Measurements from ENCODE around the gene ASH1L. TPM values are rescaled to one million over a fixed set of nuclear protein-coding genes. Genes with fewer than 3 reads are reported as not detected.

Gene ASH1L
- total RNA-seq, 1 experiment from 2014 or later = 30.5 TPM

GRCh38 chr1:155473151-155473821 is 89.3 kb downstream of the ASH1L start:
- intact Hi-C loops (cut with micrococcal nuclease) = no loop called here
- ChIA-PET POLR2A (no interaction called here), RAD21 (ENCODE audit: low non-redundant PET in 1 of 2, low total read pairs in 2 of 2, uncharacterized antibody in 2 of 2, unreplicated experiment in 2 of 2) (no interaction called here), CTCF (no interaction called here)
- TF ChIP-seq JUND (IDR thresholded peaks at IDR 0.05) (no peak), ELF1 (IDR thresholded peaks at IDR 0.05; ENCODE audit: borderline replicate concordance, low read depth) (no peak), TCF7L2 (IDR thresholded peaks at IDR 0.05; ENCODE audit: borderline replicate concordance, extremely low read depth, insufficient read depth, insufficient read length) (no peak)
- Histone ChIP-seq H3K27ac (ENCODE audit: low read depth, low read length) (no peak overlapping the region), H3K9ac (ENCODE audit: low read length) (no peak overlapping the region), H2AFZ (ENCODE audit: low read depth, low read length, poor library complexity, severe bottlenecking) (no peak overlapping the region), H3K9me3 (ENCODE audit: control insufficient read depth in 1 of 2, insufficient read depth in 1 of 2, low read depth in 1 of 2, low read length in 2 of 2) (peaks cover 7 to 9% of the 10 kb centered on the region in 2 experiments; a peak in 2 of 4 replicates), H3K79me2 (ENCODE audit: insufficient read depth, low read length) (peaks cover 29% of the 10 kb centered on the region), H4K20me1 (ENCODE audit: insufficient read depth) (0 out of 2 replicates have a peak, but pooled peaks cover 3% of the 10 kb centered on the region), H3K9me2 (ENCODE audit: insufficient read depth) (no peaks in the 10 kb centered on the region), H3K36me3 (ENCODE audit: control insufficient read depth in 1 of 2, insufficient read depth in 2 of 2, low read length in 2 of 2) (no peaks in the 10 kb centered on the region), H3K27me3 (ENCODE audit: insufficient read depth, low read length) (no peaks in the 10 kb centered on the region), H3K4me1 (ENCODE audit: control insufficient read depth in 1 of 2, insufficient read depth in 2 of 2, low read length in 2 of 2) (no peaks in the 10 kb centered on the region), H3K4me2 (ENCODE audit: low read length) (no peak overlapping the region), H3K4me3 (replicated peaks in 1 of 2; ENCODE audit: low read depth in 1 of 2, low read length in 2 of 2) (no peak overlapping the region)
- no peak for DNase-seq (ENCODE audit: low read depth, low spot score)
- no peak for ATAC-seq
- no TSS peak for BruUV-seq (replicated peaks)

DNA sequence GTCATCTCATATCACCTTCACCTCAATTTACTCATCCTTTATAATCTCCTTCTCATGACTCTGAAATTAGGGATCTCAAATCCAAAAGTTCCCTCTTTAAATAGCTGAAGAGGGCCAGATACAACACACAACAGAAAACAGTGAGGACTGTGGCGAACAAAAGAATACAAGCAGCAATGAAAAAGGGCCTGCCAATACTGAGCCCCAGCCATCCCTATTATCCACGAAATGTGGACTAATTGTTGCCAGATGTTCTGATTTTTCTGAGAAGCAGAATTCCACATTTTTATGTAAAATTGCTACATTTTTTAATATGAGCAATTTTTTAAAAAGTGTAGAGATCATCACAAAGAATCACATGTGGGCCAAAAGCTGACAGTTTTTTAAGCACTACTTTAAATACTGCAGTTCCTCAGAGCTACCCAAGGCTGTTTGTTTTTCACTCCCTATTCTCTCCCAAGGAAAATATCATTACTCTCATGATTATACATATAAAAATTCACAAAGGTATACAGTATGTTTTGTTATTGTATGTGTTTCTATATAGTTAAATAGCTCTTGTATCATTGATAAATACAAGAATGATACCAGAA is 90.0 kb downstream of the ASH1L start:
- TF ChIP-seq POLR2AphosphoS5 (IDR thresholded peaks at IDR 0.05; ENCODE audit: low read depth, low read length) = no peak
- ChIA-PET POLR2A (no interaction called here), RAD21 (ENCODE audit: low non-redundant PET in 1 of 2, low total read pairs in 2 of 2, uncharacterized antibody in 2 of 2, unreplicated experiment in 2 of 2) (no interaction called here), CTCF (no interaction called here)
- Histone ChIP-seq H3K4me2 (ENCODE audit: low read length) (no peak overlapping the region), H3K4me3 (replicated peaks in 1 of 2; ENCODE audit: low read depth in 1 of 2, low read length in 2 of 2) (no peak overlapping the region), H3K36me3 (ENCODE audit: control insufficient read depth in 1 of 2, insufficient read depth in 2 of 2, low read length in 2 of 2) (no peaks in the 10 kb centered on the region), H3K27ac (ENCODE audit: low read depth, low read length) (no peak overlapping the region), H2AFZ (ENCODE audit: low read depth, low read length, poor library complexity, severe bottlenecking) (no peak overlapping the region), H3K9me2 (ENCODE audit: insufficient read depth) (no peaks in the 10 kb centered on the region), H3K4me1 (ENCODE audit: control insufficient read depth in 1 of 2, insufficient read depth in 2 of 2, low read length in 2 of 2) (peaks cover 0 to under 1% of the 10 kb centered on the region in 2 experiments; a peak in 1 of 4 replicates), H3K9ac (ENCODE audit: low read length) (no peak overlapping the region), H3K9me3 (ENCODE audit: control insufficient read depth in 1 of 2, insufficient read depth in 1 of 2, low read depth in 1 of 2, low read length in 2 of 2) (peaks cover 7 to 9% of the 10 kb centered on the region in 2 experiments; a peak in 2 of 4 replicates), H3K79me2 (ENCODE audit: insufficient read depth, low read length) (peaks cover 36% of the 10 kb centered on the region), H3K27me3 (ENCODE audit: insufficient read depth, low read length) (no peaks in the 10 kb centered on the region), H4K20me1 (ENCODE audit: insufficient read depth) (peaks cover 3% of the 10 kb centered on the region; the same call in 1 of the 2 replicates)
- no peak for DNase-seq (ENCODE audit: low read depth, low spot score)
- intact Hi-C loops (cut with micrococcal nuclease) = no loop called here
- no peak for ATAC-seq
- BruUV-seq (replicated peaks) = no TSS peak

All from HCT116 (cell line).